B cell (primary cell): Measurements from ENCODE around the gene COX6A2. TPM values are rescaled to one million over a fixed set of nuclear protein-coding genes. Genes with fewer than 3 reads are reported as not detected.

Experiments used
- ATAC-seq: fragments of 200-7000 bp; cut with Tn5 transposase; one replicate; pipeline ENCODE4 v1.10.0; 2021; ENCODE audit warnings: low read depth, mild to moderate bottlenecking, moderate number of reproducible peaks, moderate library complexity
- CTCF ChIA-PET: fragments of 350-600 bp; sonication (Branson Sonifier 250); formaldehyde crosslinking; loops from one replicate; lab custom pipeline; 2021; ENCODE audit warnings: antibody characterized with exemption, inconsistent platforms; lab: Charles Lee
- POLR2A ChIA-PET: fragments of 350-600 bp; sonication (Branson Sonifier 250); formaldehyde crosslinking; loops from one replicate; lab custom pipeline; 2021; ENCODE audit warnings: antibody characterized with exemption; lab: Charles Lee
- DNase-seq: peaks from one replicate; pipeline ENCODE4 v3.0.0; 2013
- H2AFZ ChIP-seq: 2 replicates; pipeline ENCODE4 v1.6.1; 2012; ENCODE audit warnings: mild to moderate bottlenecking, low read depth, low read length; ENCODE audit not compliant: insufficient read depth, poor library complexity, severe bottlenecking
- H3K27ac ChIP-seq, 2 donors: 1 replicate in 1 of 2; 2 replicates in 1 of 2; pipeline ENCODE4 v1.5.1; 2012 to 2013; ENCODE audit warnings: low read length in 2 of 2, mild to moderate bottlenecking in 2 of 2, moderate library complexity in 1 of 2
- H3K27me3 ChIP-seq, 4 experiments: fragments of 200-600 bp in 1 of 4; sonication (generic) in 1 of 4; replicated peaks in 1 of 4; 1 replicate in 2 of 4; 2 replicates in 2 of 4; pipeline versions ENCODE4 v1.6.1 to v1.7.0; 2013 to 2016; ENCODE audit warnings: low read length in 3 of 4, mild to moderate bottlenecking in 2 of 4, mixed read lengths in 1 of 4, moderate library complexity in 1 of 4; ENCODE audit not compliant: insufficient read depth in 4 of 4, control insufficient read depth in 3 of 4; ENCODE audit errors: control extremely low read depth in 1 of 4
- H3K36me3 ChIP-seq, 2 experiments: replicated peaks in 1 of 2; 1 replicate in 1 of 2; 2 replicates in 1 of 2; pipeline versions ENCODE4 v1.6.1 to v1.7.1; 2013; ENCODE audit warnings: low read length in 1 of 2; ENCODE audit not compliant: insufficient read depth in 2 of 2, control insufficient read depth in 1 of 2; ENCODE audit errors: control extremely low read depth in 1 of 2, extremely low read depth in 1 of 2
- H3K4me1 ChIP-seq, 2 donors: fragments of 200-600 bp in 1 of 2; sonication (generic) in 1 of 2; 1 replicate in 1 of 2; 2 replicates in 1 of 2; pipeline versions ENCODE4 v1.5.1 to v1.6.1; 2013 to 2017; ENCODE audit warnings: low read length in 2 of 2; ENCODE audit not compliant: control insufficient read depth in 2 of 2, insufficient read depth in 2 of 2
- H3K4me2 ChIP-seq: replicated peaks from 2 replicates; pipeline ENCODE3; 2012; ENCODE audit warnings: mild to moderate bottlenecking, low read depth, low read length; ENCODE audit not compliant: poor library complexity, severe bottlenecking
- H3K4me3 ChIP-seq, 5 experiments: fragments of 200-600 bp in 1 of 5; sonication (generic) in 1 of 5; 1 replicate in 3 of 5; 2 replicates in 2 of 5; pipeline versions ENCODE4 v1.5.1 to v1.7.0; 2011 to 2016; ENCODE audit warnings: low read length in 4 of 5, mild to moderate bottlenecking in 4 of 5, low read depth in 2 of 5, control low read depth in 1 of 5, moderate library complexity in 1 of 5; ENCODE audit not compliant: insufficient read depth in 1 of 5; ENCODE audit errors: control extremely low read depth in 1 of 5, extremely low read depth in 1 of 5
- H3K79me2 ChIP-seq: fragments of 200-600 bp; sonication (generic); one replicate; pipeline ENCODE4 v1.6.0; 2016; ENCODE audit warnings: low read length; ENCODE audit not compliant: control insufficient read depth, insufficient read depth
- H3K9ac ChIP-seq: fragments of 200-600 bp; sonication (generic); 2 replicates; pipeline ENCODE4 v1.6.1; 2017; ENCODE audit warnings: mild to moderate bottlenecking, low read length, moderate library complexity
- H3K9me3 ChIP-seq, 3 donors: one replicate each; pipeline versions ENCODE4 v1.6.1 to v1.7.1; 2013; ENCODE audit warnings: low read length in 2 of 3; ENCODE audit not compliant: control insufficient read depth in 2 of 3, insufficient read depth in 1 of 3; ENCODE audit errors: control extremely low read depth in 1 of 3
- H4K20me1 ChIP-seq: 2 replicates; pipeline ENCODE4 v1.6.0; 2012; ENCODE audit warnings: mild to moderate bottlenecking, low read length; ENCODE audit not compliant: insufficient read depth, control insufficient read depth, poor library complexity, severe bottlenecking
- H3K27ac Mint-ChIP-seq: one replicate; pipeline ENCODE4 v1.8.0; 2021; ENCODE audit warnings: mixed read lengths
- H3K27me3 Mint-ChIP-seq: one replicate; pipeline ENCODE4 v1.8.0; 2021; ENCODE audit warnings: mixed read lengths
- H3K4me1 Mint-ChIP-seq: one replicate; pipeline ENCODE4 v1.8.0; 2021; ENCODE audit warnings: mixed read lengths
- H3K4me3 Mint-ChIP-seq: one replicate; pipeline ENCODE4 v1.8.0; 2021; ENCODE audit warnings: mixed read lengths
- H3K9me3 Mint-ChIP-seq: one replicate; pipeline ENCODE4 v1.8.0; 2022; ENCODE audit warnings: mixed read lengths; ENCODE audit not compliant: insufficient read depth
- CTCF ChIP-seq: fragments of 200-600 bp; IDR thresholded peaks from one replicate; pipeline ENCODE4 v1.8.0; 2022; ENCODE audit warnings: antibody characterized with exemption, mild to moderate bottlenecking
- EZH2 ChIP-seq: IDR thresholded peaks from 2 replicates; pipeline ENCODE4 v1.6.1; 2012; ENCODE audit warnings: borderline replicate concordance, low read depth, mild to moderate bottlenecking, moderate library complexity, low read length; ENCODE audit not compliant: insufficient read depth, poor library complexity, severe bottlenecking
- WGBS: methylation state at CpG from one replicate; pipeline ENCODE4 v1.1.5; 2013; ENCODE audit warnings: missing lambda C conversion rate; ENCODE audit not compliant: insufficient coverage; 5-methylcytosine and 5-hydroxymethylcytosine counted together
- intact Hi-C: fragments of 100-400 bp; cut with micrococcal nuclease; formaldehyde crosslinking; loops from one replicate; pipeline ENCODE4 v1.10.0; 2022
- polyA plus RNA-seq: library from polyadenylated mRNA; depleted of rRNA; stranded (reverse); fragments of >200 nt; gene quantifications from 2 replicates; pipeline ENCODE4 v1.2.3, GENCODE V29; 2012
- total RNA-seq, 2 donors: library from RNA; stranded (reverse); fragments of 120-200 nt in 1 of 2; gene quantifications; 1 replicate in 1 of 2; 2 replicates in 1 of 2; pipeline versions ENCODE4 v1.2.3 to v1.2.4, GENCODE V29; 2013 to 2022

Gene COX6A2
- total and polyA plus RNA-seq, 2 donors (not counting 1 experiment from before 2014, with no cell fraction given): not detected

DNA sequence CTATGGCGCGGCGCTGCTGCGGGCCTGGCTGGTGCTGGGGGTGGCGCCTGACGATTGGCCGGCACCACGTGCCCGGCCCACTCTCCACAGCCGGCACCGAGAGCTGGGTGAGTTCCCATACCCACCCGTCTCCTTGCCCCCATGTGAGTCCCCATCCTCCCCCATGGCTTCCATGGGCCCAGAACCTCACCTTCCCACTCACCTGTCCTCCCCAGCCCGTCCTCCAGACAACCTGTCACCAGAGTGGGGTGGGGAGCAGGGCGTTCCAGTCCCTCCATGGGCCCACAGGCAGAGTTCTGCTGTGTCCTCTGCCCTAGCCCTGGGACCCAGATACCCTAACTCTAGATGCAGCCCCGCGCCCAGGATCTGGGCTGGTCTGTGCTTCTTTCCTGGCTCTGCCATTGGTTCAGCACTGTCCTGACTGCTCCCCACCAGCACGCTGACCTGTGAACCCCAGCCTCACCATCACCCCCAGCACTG, 36.7 kb upstream of the COX6A2 start:
- Histone ChIP-seq H4K20me1 (no peaks in the 10 kb centered on the region), H3K9ac (no peak overlapping the region), H3K4me3 (no peak overlapping the region), H3K27ac (no peak overlapping the region), H3K27me3 (no peaks in the 10 kb centered on the region), H2AFZ (no peak overlapping the region), H3K4me1 (peaks cover 19 to 22% of the 10 kb centered on the region in 2 donors), H3K9me3 (no peaks in the 10 kb centered on the region), H3K36me3 (peaks cover 0 to 20% of the 10 kb centered on the region in 2 experiments), H3K4me2 (no peak overlapping the region), H3K79me2 (peaks cover 7% of the 10 kb centered on the region)
- Mint-ChIP-seq H3K27me3 (no peaks in the 10 kb centered on the region), H3K4me1 (peaks cover 40% of the 10 kb centered on the region), H3K27ac (no peak overlapping the region), H3K9me3 (no peaks in the 10 kb centered on the region), H3K4me3 (no peak overlapping the region)
- 98% methylated on average over 16 of the region's 17 CpGs for WGBS
- ChIA-PET CTCF (no interaction called here), POLR2A (interaction anchor here (0.6 kb wide), 1 partner anchor 323 kb away, joined by 3 read pairs; no protein-coding TSS in a partner anchor)
- TF ChIP-seq EZH2 (no peak), CTCF (no peak)
- intact Hi-C loops: no loop called here
- ATAC-seq (no peak), DNase-seq (no peak)

- H3K9me3 Mint-ChIP-seq: no peaks in the 10 kb centered on the region
- no peak overlapping the region for H3K27ac ChIP-seq
- DNase-seq: no peak
- H3K9ac ChIP-seq: no peak overlapping the region
- intact Hi-C loops: no loop called here
- H3K27me3 ChIP-seq: no peaks in the 10 kb centered on the region
- no peaks in the 10 kb centered on the region for H4K20me1 ChIP-seq
- ChIA-PET POLR2A (no interaction called here), CTCF (no interaction called here)
- H3K79me2 ChIP-seq: peaks cover 7% of the 10 kb centered on the region
- no peak overlapping the region for H3K27ac Mint-ChIP-seq
- no peak overlapping the region for H3K4me3 ChIP-seq
- H2AFZ ChIP-seq: no peak overlapping the region
- no peaks in the 10 kb centered on the region for H3K9me3 ChIP-seq
- peaks cover 0 to 20% of the 10 kb centered on the region in 2 experiments for H3K36me3 ChIP-seq
- WGBS: 99% methylated on average over 36 of the region's 36 CpGs
- TF ChIP-seq CTCF (no peak), EZH2 (no peak)
- no peak overlapping the region for H3K4me2 ChIP-seq
- no peaks in the 10 kb centered on the region for H3K27me3 Mint-ChIP-seq
- peaks cover 41% of the 10 kb centered on the region for H3K4me1 Mint-ChIP-seq
- peaks cover 19 to 22% of the 10 kb centered on the region in 2 donors for H3K4me1 ChIP-seq
- no peak overlapping the region for H3K4me3 Mint-ChIP-seq
- no peak for ATAC-seq
Observed at GRCh38 chr16:31464348-31464769, 36.2 kb upstream of the COX6A2 start.
